ENCODE measurements around the gene TEX10.
"Not testable (repeated sequence)": the region's sequence is repeated elsewhere in the genome, so short reads cannot be mapped to it uniquely, and the experiment has no call there.

TEX10 gene

GRCh38 chr9:100352727-100353505 is at the start of gene TEX10:
Gene TEX10 (minus strand): TSS chr9:100352942. CDS start chr9:100349363, 3,579 bp downstream.
- peak; percentile 90 for DNase-seq

GRCh38 chr9:100401042-100401441 is 48.3 kb upstream of the TEX10 start:
- no peak for DNase-seq

- no peak for DNase-seq
These were observed 45.0 kb upstream of the TEX10 start for GRCh38 chr9:100397529-100398266.

- no peak for DNase-seq
These were observed 44.0 kb upstream of the TEX10 start for GRCh38 chr9:100396769-100397168.

- no peak for DNase-seq
These were observed 42.1 kb upstream of the TEX10 start for GRCh38 chr9:100394816-100395215.

DNA sequence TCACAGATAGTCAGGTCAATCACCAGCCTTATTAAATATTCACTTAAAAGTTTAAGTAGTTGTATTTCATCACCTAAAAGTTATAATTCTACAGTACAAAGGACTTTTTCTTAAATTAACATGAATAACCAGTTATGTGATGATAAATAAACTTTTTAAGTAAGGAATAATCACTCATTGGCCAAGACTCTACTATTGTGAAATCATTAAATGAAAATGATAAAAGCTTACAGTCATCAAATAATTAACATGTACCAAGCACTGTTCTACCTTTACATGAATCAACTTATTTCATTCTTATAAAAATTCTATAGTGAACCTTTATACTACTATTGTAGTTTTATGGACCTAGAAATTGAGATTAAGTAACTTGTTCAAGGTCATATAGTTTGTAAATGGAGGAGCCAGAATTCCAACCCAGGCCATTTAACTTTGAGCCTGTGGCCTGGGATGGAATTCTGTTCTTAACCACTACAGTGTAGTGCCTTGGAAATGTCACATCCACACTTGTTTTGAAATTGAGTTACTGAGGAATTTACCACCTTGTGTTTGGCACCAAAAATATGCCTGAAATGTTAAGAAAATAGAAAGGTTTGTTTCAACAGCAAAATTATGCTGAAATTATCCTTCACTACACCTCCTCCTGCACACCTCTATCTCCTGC is 41.4 kb upstream of the TEX10 start:
- DNase-seq, result no peak

GRCh38 chr9:100392989-100393388 is 40.2 kb upstream of the TEX10 start:
- not testable (repeated sequence) for DNase-seq

- DNase-seq, result no peak
These were observed 27.1 kb upstream of the TEX10 start for GRCh38 chr9:100379862-100380261.

- DNase-seq, result no peak
These were observed 24.3 kb upstream of the TEX10 start for GRCh38 chr9:100377015-100377414.

- peak; percentile 1 for DNase-seq
These were observed 22.9 kb upstream of the TEX10 start for GRCh38 chr9:100375658-100376057.

- no peak for DNase-seq
These were observed 19.9 kb upstream of the TEX10 start for GRCh38 chr9:100372648-100373047.

DNA sequence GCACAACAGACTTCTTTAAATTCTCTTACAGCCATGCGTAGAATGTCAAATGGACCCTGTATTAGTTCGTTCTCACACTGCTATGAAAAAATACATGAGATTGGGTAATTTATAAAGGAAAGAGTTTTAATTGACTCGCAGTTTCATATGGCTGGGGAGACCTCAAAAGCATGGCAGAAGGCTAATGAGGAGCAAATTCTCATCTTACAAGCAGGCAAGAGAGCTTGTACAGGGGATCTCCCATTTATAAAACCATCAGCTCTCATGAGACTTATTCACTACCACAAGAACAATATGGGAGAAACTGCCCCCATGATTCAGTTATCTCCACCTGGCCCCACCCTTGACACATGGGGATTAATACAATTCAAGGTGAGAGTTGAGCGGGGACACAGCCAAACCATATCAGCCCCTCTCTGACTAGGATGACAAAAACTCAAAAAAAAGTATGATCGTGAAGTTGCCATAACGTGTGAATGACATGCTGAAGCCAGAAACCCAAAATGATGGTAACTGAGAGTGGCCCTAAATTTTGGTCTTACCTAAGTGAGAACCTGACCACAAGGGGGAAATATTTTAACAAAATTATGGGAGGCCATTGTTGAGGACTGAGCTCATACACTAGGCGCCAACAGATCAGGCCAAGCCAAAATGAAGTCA is 17.5 kb upstream of the TEX10 start:
- DNase-seq, result no peak

DNA sequence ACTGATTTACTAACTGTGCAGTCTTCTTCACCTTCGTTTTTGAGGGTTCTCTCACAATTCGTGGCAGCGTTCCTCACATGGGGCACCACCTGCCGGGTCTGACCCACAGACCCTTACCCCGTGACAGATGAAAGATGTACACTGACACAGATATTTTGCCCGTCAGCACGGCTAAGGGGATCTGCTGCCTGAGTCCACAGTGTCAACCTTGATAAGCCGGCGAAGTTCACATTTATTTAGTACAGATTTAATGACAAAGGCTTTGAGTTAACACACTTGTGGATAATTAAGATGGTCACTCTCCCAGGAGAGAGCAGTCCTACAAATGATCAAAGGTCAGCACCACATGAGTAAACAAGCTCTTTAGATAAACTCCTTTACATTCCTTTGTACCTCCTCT is 15.9 kb upstream of the TEX10 start:
- no peak for DNase-seq

GRCh38 chr9:100366121-100366520 is 13.4 kb upstream of the TEX10 start:
- DNase-seq, result no peak

GRCh38 chr9:100364013-100364412 is 11.3 kb upstream of the TEX10 start:
- no peak for DNase-seq

DNA sequence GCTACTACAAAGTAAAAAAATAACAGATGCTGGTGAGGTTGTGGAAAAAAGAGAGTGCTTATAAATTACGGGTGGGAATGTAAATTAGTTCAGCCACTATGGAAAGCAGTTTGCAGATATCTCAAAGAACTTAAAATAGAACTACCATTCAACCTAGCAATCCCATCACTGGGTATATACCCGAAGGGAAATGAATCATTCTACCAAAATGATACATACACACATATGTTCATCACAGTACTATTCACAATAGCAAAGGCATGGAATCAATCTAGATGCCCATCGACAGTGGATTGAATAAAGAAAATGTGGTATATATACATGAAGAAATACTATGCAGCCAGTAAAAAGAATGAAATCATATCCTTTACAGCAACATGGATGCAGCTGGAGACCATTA is 6.3 kb upstream of the TEX10 start:
- DNase-seq, result no peak

DNA sequence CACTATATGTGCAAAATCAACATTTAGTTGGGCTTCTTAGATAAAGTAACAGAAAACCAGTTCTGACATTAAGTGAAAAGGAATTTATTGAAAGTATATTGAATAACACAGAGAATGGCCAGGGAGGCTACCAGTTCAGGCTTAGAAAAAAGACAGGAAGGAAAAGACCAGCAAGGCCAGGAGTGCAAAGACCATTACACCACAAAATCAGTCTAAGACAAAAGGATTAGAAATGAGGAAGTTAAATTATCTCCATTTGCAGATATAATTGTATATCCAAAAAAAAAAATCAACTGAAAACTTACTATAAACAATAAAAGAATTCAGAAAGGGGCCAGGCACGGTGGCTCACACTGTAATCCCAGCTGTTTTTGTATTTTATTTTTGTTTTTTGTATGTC is 4.8 kb upstream of the TEX10 start:
- DNase-seq, result no peak

- peak; percentile 87 for DNase-seq
These were observed 2.8 kb upstream of the TEX10 start for GRCh38 chr9:100355561-100355960.

DNA sequence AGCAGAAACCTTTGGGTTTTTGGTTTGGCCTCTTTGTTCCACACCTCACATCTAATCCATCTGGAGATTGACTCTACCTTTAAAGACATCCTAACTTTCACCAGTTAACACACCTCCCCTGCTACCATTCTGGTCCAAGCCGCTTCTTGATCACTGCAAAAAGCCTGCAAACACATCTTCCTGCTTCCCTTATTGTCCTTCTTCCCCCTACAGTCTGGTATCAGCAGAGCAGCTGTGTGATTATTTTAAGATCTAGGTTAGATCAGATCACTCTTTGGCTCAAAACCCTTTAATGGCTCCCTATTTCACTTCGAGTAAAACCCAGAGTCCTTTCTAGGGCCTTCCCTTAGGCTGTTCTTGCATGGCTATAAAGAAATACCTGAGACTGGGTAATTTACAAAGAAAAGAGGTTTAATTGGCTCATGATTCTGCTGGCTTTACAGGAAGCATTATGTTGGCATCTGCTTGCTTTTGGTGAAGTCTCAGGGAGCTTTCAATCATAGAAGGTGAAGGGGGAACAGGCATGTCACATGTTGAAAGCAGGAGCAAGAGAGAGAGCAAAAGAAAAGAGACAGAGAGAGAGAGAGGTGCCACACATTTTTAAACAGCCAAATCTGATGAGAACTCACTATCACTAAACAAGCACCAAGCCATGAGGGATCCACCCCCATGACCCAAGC is 1.5 kb upstream of the TEX10 start:
- peak; percentile 26 for DNase-seq

DNA sequence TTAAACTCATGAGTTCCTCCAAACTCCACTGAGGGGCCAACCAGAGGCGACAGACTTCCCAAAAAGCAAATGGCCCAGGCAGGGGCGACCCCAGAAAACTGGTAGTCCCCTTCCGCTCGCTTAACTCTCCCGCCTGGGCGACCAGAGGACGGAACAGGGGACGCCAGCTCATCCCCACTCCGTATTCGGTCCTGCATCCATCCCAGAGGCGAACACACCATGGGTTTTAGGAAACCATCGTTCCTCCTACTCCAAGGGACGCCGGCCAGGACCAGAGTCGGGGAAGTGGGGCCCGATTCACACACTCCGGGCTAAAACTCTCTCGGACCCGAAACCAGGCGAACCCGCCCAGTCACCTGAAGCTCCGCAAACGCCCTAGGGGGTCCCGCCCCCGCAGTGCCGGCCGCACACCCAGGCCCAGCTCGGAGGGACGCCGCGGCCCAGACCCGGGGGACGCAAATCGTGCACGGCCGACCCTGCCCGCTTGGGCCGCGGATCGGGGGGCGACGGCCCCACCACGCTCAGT is 478 bp downstream of the TEX10 start:
- DNase-seq, result peak; percentile 41

- no peak for DNase-seq
These were observed 1.2 kb downstream of the TEX10 start for GRCh38 chr9:100351508-100351907.

- DNase-seq, result no peak
These were observed 2.6 kb downstream of the TEX10 start for GRCh38 chr9:100350188-100350587.
